ENCODE results near the gene AHCYL1. TPM values are rescaled to one million over a fixed set of nuclear protein-coding genes. Genes with fewer than 3 reads are reported as not detected.

The AHCYL1 gene
- total RNA-seq, 1 experiment from 2014 or later: 89.6 TPM

DNA sequence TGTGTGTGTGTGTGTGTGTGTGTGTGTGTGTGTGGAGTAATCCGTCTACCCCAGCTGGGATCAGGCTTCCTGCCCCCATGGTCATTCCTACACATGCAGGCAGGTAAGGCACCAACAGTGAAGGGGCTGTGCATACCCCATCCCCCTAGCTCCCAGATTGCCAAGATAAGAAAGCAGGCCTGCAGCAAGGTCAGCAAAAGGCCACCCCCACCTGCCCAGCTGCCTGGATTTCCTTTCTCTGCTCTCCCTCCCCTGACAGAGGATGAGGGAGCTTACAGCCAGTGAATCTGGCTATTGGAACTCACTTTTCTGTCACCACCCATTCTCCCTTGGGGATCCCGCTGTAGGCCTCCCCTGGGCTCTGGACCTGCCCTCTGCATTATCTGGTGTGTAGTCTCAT is 78.0 kb downstream of the AHCYL1 start:
- BruUV-seq (replicated peaks): no TSS peak
- Histone ChIP-seq H3K4me3 (ENCODE audit: low read depth, low read length, poor library complexity, severe bottlenecking) (no peak overlapping the region), H3K36me3 (ENCODE audit: insufficient read depth, low read length, poor library complexity, severe bottlenecking) (no peaks in the 10 kb centered on the region), H3K27me3 (replicated peaks; ENCODE audit: insufficient read depth, low read depth, low read length, poor library complexity) (no peaks in the 10 kb centered on the region), H3K9me3 (ENCODE audit: low read depth, low read length, poor library complexity, severe bottlenecking) (no peaks in the 10 kb centered on the region), H3K4me1 (ENCODE audit: insufficient read depth, low read length, poor library complexity, severe bottlenecking) (peaks cover 19% of the 10 kb centered on the region), H3K27ac (ENCODE audit: low read depth, low read length, poor library complexity, severe bottlenecking) (no peak overlapping the region)
- TF ChIP-seq, protein P1, sequence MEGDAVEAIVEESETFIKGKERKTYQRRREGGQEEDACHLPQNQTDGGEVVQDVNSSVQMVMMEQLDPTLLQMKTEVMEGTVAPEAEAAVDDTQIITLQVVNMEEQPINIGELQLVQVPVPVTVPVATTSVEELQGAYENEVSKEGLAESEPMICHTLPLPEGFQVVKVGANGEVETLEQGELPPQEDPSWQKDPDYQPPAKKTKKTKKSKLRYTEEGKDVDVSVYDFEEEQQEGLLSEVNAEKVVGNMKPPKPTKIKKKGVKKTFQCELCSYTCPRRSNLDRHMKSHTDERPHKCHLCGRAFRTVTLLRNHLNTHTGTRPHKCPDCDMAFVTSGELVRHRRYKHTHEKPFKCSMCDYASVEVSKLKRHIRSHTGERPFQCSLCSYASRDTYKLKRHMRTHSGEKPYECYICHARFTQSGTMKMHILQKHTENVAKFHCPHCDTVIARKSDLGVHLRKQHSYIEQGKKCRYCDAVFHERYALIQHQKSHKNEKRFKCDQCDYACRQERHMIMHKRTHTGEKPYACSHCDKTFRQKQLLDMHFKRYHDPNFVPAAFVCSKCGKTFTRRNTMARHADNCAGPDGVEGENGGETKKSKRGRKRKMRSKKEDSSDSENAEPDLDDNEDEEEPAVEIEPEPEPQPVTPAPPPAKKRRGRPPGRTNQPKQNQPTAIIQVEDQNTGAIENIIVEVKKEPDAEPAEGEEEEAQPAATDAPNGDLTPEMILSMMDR (conservative IDR thresholded peaks at IDR 0.05; ENCODE audit: low read depth, low read length): no peak
- TF ChIP-seq EZH2 (IDR thresholded peaks at IDR 0.05; ENCODE audit: borderline replicate concordance, low read depth, low read length, poor library complexity, severe bottlenecking): no peak
- CTCF ChIA-PET: interaction anchor here (0.6 kb wide), 1 partner anchor 54 kb away, joined by 7 read pairs; no protein-coding TSS in a partner anchor
- POLR2A ChIA-PET (ENCODE audit: low non-redundant PET): no interaction called here
- DNase-seq (ENCODE audit: low spot score): no peak
- intact Hi-C loops (cut with micrococcal nuclease; ENCODE audit: unreplicated experiment): no loop called here

DNA sequence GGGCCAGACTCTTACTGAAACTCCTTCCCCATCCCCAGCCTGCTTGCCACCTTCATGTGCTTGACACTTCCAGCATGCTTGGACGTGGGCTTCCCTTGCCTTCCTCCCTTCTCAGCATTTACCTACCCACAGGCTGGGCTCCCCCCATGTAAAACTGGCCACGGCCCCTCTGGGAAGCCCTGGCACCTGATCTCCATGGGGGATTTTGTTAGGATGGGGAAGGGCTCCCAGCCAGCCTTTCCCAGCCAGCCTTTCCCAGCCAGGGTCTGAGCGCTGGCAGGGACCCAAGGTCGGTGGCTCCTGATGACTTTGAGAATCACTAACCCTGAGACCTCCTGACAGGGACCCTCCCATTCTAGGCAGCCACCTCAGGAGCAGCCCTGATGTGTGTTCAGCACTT is 79.2 kb downstream of the AHCYL1 start:
- H3K9me3 ChIP-seq (ENCODE audit: low read depth, low read length, poor library complexity, severe bottlenecking): no peaks in the 10 kb centered on the region
- no peak for DNase-seq (ENCODE audit: low spot score)
- intact Hi-C loops (cut with micrococcal nuclease; ENCODE audit: unreplicated experiment): no loop called here
- H3K27ac ChIP-seq (ENCODE audit: low read depth, low read length, poor library complexity, severe bottlenecking): no peak overlapping the region
- no peak for TF ChIP-seq EZH2 (IDR thresholded peaks at IDR 0.05; ENCODE audit: borderline replicate concordance, low read depth, low read length, poor library complexity, severe bottlenecking)
- TF ChIP-seq, protein P1 (conservative IDR thresholded peaks at IDR 0.05; ENCODE audit: low read depth, low read length): no peak
- no TSS peak for BruUV-seq (replicated peaks)
- peaks cover 19% of the 10 kb centered on the region for H3K4me1 ChIP-seq (ENCODE audit: insufficient read depth, low read length, poor library complexity, severe bottlenecking)
- H3K4me3 ChIP-seq (ENCODE audit: low read depth, low read length, poor library complexity, severe bottlenecking): no peak overlapping the region
- POLR2A ChIA-PET (ENCODE audit: low non-redundant PET): no interaction called here
- H3K36me3 ChIP-seq (ENCODE audit: insufficient read depth, low read length, poor library complexity, severe bottlenecking): no peaks in the 10 kb centered on the region
- CTCF ChIA-PET: no interaction called here
- H3K27me3 ChIP-seq (replicated peaks; ENCODE audit: insufficient read depth, low read depth, low read length, poor library complexity): no peaks in the 10 kb centered on the region

DNA sequence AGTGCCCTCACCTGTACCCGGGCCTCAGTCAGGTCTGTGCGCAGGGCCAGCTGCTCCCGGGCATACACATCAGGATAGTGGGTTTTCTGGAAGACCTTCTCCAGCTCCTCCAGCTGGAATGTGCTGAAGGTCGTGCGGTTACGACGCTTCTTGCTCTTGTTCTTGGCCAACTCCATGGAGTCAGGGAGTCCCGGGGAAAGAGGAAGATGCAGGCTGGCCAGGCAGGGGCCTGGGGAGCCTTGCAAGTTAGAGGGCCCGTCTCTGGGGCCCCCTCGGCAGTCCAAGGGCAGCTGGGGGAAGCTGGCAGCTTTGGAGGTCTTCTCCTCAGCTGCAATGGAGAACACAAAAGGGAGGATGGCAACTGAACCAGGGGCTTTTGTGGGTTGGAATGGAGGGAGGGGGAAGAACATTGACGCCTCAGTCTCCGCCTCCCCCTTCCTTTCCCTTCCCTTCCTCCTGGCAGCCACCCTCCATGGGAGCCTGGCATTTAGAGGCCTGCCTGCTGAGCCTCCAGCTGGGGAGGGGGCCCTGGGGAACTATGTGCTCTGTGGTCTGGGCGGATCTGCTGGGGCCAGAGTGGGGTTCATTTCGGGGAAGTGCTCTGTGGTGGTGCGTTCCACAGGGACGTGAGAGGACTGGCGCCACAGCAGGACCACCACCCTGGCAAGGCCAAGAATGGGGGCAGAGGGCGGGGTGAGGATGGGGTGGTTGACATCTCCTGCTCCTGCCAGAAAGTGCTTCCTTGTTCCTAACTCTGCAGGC is 80.2 kb downstream of the AHCYL1 start:
- peaks cover 19% of the 10 kb centered on the region for H3K4me1 ChIP-seq (ENCODE audit: insufficient read depth, low read length, poor library complexity, severe bottlenecking)
- ChIA-PET POLR2A (ENCODE audit: low non-redundant PET) (no interaction called here), CTCF (interaction anchor here (1.2 kb wide), 1 partner anchor 81 kb away, joined by 3 read pairs; the partner anchor contains the start of gene AHCYL1)
- no TSS peak for BruUV-seq (replicated peaks)
- TF ChIP-seq EZH2 (IDR thresholded peaks at IDR 0.05; ENCODE audit: borderline replicate concordance, low read depth, low read length, poor library complexity, severe bottlenecking): no peak
- TF ChIP-seq, protein P1 (conservative IDR thresholded peaks at IDR 0.05; ENCODE audit: low read depth, low read length): no peak
- peak overlapping the region; percentile 59 for H3K27ac ChIP-seq (ENCODE audit: low read depth, low read length, poor library complexity, severe bottlenecking)
- peak; percentile 23 for DNase-seq (ENCODE audit: low spot score)
- H3K9me3 ChIP-seq (ENCODE audit: low read depth, low read length, poor library complexity, severe bottlenecking): no peaks in the 10 kb centered on the region
- intact Hi-C loops (cut with micrococcal nuclease; ENCODE audit: unreplicated experiment): no loop called here
- no peak overlapping the region for H3K4me3 ChIP-seq (ENCODE audit: low read depth, low read length, poor library complexity, severe bottlenecking)
- H3K36me3 ChIP-seq (ENCODE audit: insufficient read depth, low read length, poor library complexity, severe bottlenecking): no peaks in the 10 kb centered on the region
- no peaks in the 10 kb centered on the region for H3K27me3 ChIP-seq (replicated peaks; ENCODE audit: insufficient read depth, low read depth, low read length, poor library complexity)

Measured in A673 (cell line).